Measurements from ENCODE around the gene B3GALNT2. TPM values are rescaled to one million over a fixed set of nuclear protein-coding genes. Genes with fewer than 3 reads are reported as not detected.

B3GALNT2 gene
- total and polyA plus RNA-seq, 2 of the 4 experiments (the other 2 are of a cell fraction) = 11.0 to 32.8 TPM

DNA sequence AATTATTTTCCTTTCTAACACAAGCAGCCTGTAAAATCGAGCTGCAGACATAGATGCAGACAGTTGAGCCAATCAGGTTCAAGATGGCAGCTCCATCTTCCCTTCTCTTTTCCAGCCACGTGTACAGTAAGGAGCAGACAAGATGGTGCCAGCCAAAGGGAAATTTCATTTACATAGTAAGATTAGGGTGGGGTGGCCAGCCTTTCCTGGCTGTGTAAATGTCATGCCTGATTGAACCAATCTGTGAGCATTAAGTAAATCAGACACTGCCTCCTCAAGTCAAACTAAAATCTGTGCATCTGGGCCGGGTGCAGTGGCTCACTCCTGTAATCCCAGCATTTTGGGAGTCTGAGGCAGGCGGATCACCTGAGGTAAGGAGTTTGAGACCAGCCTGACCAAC lies 76.8 kb downstream of the B3GALNT2 start:
- peaks cover 0 to 51% of the 10 kb centered on the region in 2 experiments; a peak in 3 of 4 replicates for H3K79me1 ChIP-seq (ENCODE audit: low read depth in 1 of 2, low read length in 2 of 2)
- H3K36me3 ChIP-seq (ENCODE audit: control insufficient read depth, insufficient read depth, low read length) = no peaks in the 10 kb centered on the region; the same call in 1 of the 2 replicates
- in situ Hi-C loops (cut with MboI; ENCODE audit: low sequenced_read_pairs) = no loop called here
- H3K56ac ChIP-seq (ENCODE audit: extremely low read depth, insufficient read depth, low read length) = no peak overlapping the region
- H3K9me3 ChIP-seq (ENCODE audit: control insufficient read depth, insufficient read depth, low read length) = no peaks in the 10 kb centered on the region
- H3K4me1 ChIP-seq (ENCODE audit: control insufficient read depth, insufficient read depth, low read length) = no peaks in the 10 kb centered on the region
- H2AK9ac ChIP-seq (replicated peaks; ENCODE audit: low read depth, low read length, poor library complexity) = no peak overlapping the region
- no peak overlapping the region for H2AK5ac ChIP-seq (ENCODE audit: low read depth, low read length)
- no peak overlapping the region for H2BK20ac ChIP-seq (ENCODE audit: low read depth, low read length)
- no peak overlapping the region for H4K8ac ChIP-seq (ENCODE audit: low read depth in 2 of 2, low read length in 2 of 2)
- no peak overlapping the region for H3K14ac ChIP-seq (replicated peaks; ENCODE audit: low read depth, low read length)
- no peak overlapping the region for H3K9ac ChIP-seq (ENCODE audit: low read depth, low read length)
- ATAC-seq (ENCODE audit: low read depth) (no peak), DNase-seq (no peak)
- H2BK5ac ChIP-seq (ENCODE audit: low read depth, low read length, poor library complexity, severe bottlenecking) = no peak overlapping the region
- intact Hi-C loops (cut with micrococcal nuclease) = no loop called here
- no peak overlapping the region for H4K91ac ChIP-seq (ENCODE audit: insufficient read depth, low read depth, low read length)
- H3K27me3 ChIP-seq (ENCODE audit: control insufficient read depth, insufficient read depth, low read length) = no peaks in the 10 kb centered on the region
- peaks cover 8% of the 10 kb centered on the region; the same call in 1 of the 2 replicates for H4K20me1 ChIP-seq (ENCODE audit: insufficient read depth, low read length)
- H3K4me2 ChIP-seq (ENCODE audit: low read depth, low read length) = no peak overlapping the region
- peaks cover 14% of the 10 kb centered on the region; the same call in 1 of the 2 replicates for H3K9me1 ChIP-seq (ENCODE audit: insufficient read depth, low read length)
- no peak overlapping the region for H3K27ac ChIP-seq (ENCODE audit: insufficient read depth, low read length)
- no peak overlapping the region for H3K4me3 ChIP-seq (ENCODE audit: insufficient read depth, low read depth, low read length)
- no peak overlapping the region for H2AFZ ChIP-seq (replicated peaks; ENCODE audit: low read length, poor library complexity)
- ChIA-PET POLR2A (ENCODE audit: unreplicated experiment) (no interaction called here), CTCF (interaction anchor here (0.6 kb wide), 1 partner anchor 12 kb away, joined by 3 read pairs; no protein-coding TSS in a partner anchor)
- H2BK15ac ChIP-seq (ENCODE audit: low read depth, low read length) = no peak overlapping the region
- TF ChIP-seq, protein P1, sequence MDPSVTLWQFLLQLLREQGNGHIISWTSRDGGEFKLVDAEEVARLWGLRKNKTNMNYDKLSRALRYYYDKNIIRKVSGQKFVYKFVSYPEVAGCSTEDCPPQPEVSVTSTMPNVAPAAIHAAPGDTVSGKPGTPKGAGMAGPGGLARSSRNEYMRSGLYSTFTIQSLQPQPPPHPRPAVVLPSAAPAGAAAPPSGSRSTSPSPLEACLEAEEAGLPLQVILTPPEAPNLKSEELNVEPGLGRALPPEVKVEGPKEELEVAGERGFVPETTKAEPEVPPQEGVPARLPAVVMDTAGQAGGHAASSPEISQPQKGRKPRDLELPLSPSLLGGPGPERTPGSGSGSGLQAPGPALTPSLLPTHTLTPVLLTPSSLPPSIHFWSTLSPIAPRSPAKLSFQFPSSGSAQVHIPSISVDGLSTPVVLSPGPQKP (IDR thresholded peaks at IDR 0.05; ENCODE audit: borderline replicate concordance, low read depth, low read length) = no peak
- TF ChIP-seq FOS (IDR thresholded peaks at IDR 0.05; ENCODE audit: low read depth, low read length) (no peak), RFX5 (IDR thresholded peaks at IDR 0.05; ENCODE audit: low read depth, low read length) (no peak), MXI1 (IDR thresholded peaks at IDR 0.05; ENCODE audit: borderline replicate concordance, low read depth, low read length) (no peak), NFE2L2 (IDR thresholded peaks at IDR 0.05; ENCODE audit: low read depth, low read length) (no peak), CEBPB (IDR thresholded peaks at IDR 0.05; ENCODE audit: low read depth, low read length) (no peak), BHLHE40 (IDR thresholded peaks at IDR 0.05; ENCODE audit: low read depth, low read length) (no peak), MAZ (IDR thresholded peaks at IDR 0.05; ENCODE audit: borderline replicate concordance, low read depth, low read length) (no peak), POLR2A (IDR thresholded peaks at IDR 0.05; ENCODE audit: low read depth, low read length) (no peak), MAFK (IDR thresholded peaks at IDR 0.05; ENCODE audit: low read depth, low read length) (no peak), CHD1 (IDR thresholded peaks at IDR 0.05; ENCODE audit: low read depth, low read length) (no peak), RAD21 (IDR thresholded peaks at IDR 0.05; ENCODE audit: low read length) (no peak), RCOR1 (IDR thresholded peaks at IDR 0.05; ENCODE audit: insufficient replicate concordance, low read length) (no peak)
- TF ChIP-seq, protein P2, sequence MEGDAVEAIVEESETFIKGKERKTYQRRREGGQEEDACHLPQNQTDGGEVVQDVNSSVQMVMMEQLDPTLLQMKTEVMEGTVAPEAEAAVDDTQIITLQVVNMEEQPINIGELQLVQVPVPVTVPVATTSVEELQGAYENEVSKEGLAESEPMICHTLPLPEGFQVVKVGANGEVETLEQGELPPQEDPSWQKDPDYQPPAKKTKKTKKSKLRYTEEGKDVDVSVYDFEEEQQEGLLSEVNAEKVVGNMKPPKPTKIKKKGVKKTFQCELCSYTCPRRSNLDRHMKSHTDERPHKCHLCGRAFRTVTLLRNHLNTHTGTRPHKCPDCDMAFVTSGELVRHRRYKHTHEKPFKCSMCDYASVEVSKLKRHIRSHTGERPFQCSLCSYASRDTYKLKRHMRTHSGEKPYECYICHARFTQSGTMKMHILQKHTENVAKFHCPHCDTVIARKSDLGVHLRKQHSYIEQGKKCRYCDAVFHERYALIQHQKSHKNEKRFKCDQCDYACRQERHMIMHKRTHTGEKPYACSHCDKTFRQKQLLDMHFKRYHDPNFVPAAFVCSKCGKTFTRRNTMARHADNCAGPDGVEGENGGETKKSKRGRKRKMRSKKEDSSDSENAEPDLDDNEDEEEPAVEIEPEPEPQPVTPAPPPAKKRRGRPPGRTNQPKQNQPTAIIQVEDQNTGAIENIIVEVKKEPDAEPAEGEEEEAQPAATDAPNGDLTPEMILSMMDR (conservative IDR thresholded peaks at IDR 0.05; ENCODE audit: low read depth, low read length) = no peak
- TF ChIP-seq, protein P3, sequence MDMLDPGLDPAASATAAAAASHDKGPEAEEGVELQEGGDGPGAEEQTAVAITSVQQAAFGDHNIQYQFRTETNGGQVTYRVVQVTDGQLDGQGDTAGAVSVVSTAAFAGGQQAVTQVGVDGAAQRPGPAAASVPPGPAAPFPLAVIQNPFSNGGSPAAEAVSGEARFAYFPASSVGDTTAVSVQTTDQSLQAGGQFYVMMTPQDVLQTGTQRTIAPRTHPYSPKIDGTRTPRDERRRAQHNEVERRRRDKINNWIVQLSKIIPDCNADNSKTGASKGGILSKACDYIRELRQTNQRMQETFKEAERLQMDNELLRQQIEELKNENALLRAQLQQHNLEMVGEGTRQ (IDR thresholded peaks at IDR 0.05; ENCODE audit: low read depth, low read length) = no peak
- H2BK120ac ChIP-seq (ENCODE audit: low read depth, low read length) = no peak overlapping the region
- H4K5ac ChIP-seq (ENCODE audit: low read depth, low read length) = no peak overlapping the region
- dilution Hi-C loops (cut with HindIII; ENCODE audit: low sequenced_read_pairs, unreplicated experiment) = no loop called here
- 100% methylated on average over 1 of the region's 4 CpGs; no CpG with 5 or more reads in 1 of the 2 experiments for WGBS, 2 experiments (ENCODE audit: extremely low coverage in 2 of 2, insufficient read length in 1 of 2)
- H3K23ac ChIP-seq (ENCODE audit: low read depth, low read length) = no peak overlapping the region
- no TSS peak for BruUV-seq (replicated peaks)
- no peak overlapping the region for H3K18ac ChIP-seq (ENCODE audit: low read depth, low read length)
- no peak overlapping the region for H3K4ac ChIP-seq (ENCODE audit: low read depth, low read length)

All from IMR-90 (cell line).